Spleen (tissue), 7 donors: ENCODE data around the gene ROMO1.

Source experiments
- CTCF ChIP-seq, 11 experiments: fragments of 200-600 bp in 7 of 11; fragments of 450-650 bp in 4 of 11; sonication (generic) in 4 of 11; IDR thresholded peaks in 8 of 11; conservative IDR thresholded peaks in 3 of 11; 1 replicate in 7 of 11; 2 replicates in 4 of 11; pipeline versions ENCODE4 v1.4.0 to v1.8.0; 2016 to 2021; ENCODE audit warnings: antibody characterized with exemption in 11 of 11, inconsistent platforms in 4 of 11, mild to moderate bottlenecking in 1 of 11
- POLR2A ChIP-seq, 3 donors: fragments of 450-650 bp; IDR thresholded peaks; one replicate each; pipeline ENCODE4 v1.5.1; 2017; ENCODE audit warnings: antibody characterized with exemption in 3 of 3, mild to moderate bottlenecking in 1 of 3
- POLR2AphosphoS5 ChIP-seq, 3 donors: sonication (generic); formaldehyde crosslinking; IDR thresholded peaks; one replicate each; pipeline ENCODE4 v1.5.1; 2017; ENCODE audit warnings: antibody characterized with exemption in 3 of 3
- donor health status: DM: no; HTN: no; CAD: no; lungs with moderate emphysema.
- donor health status: DM: no; HTN: no; CAD: no.
- donor health status: DM: no; HTN: no; CAD: no.

GRCh38 chr20:35653893-35654292 is 45.3 kb upstream of the ROMO1 start:
- TF ChIP-seq POLR2AphosphoS5 (IDR thresholded peaks at IDR 0.05) (no peak), CTCF (IDR thresholded peaks at IDR 0.05 in 8 of 11, conservative IDR thresholded peaks at IDR 0.05 in 3 of 11) (no peak), POLR2A (IDR thresholded peaks at IDR 0.05) (no peak)
